Type B pancreatic cell (in vitro differentiated cells): ENCODE results near the gene CDK17. TPM values are rescaled to one million over a fixed set of nuclear protein-coding genes. Genes with fewer than 3 reads are reported as not detected.
"Not testable (repeated sequence)": the region's sequence is repeated elsewhere in the genome, so short reads cannot be mapped to it uniquely, and the experiment has no call there.

Source experiments
- DNase-seq: peaks from one replicate; pipeline ENCODE4 v3.0.0; 2021; ENCODE audit warnings: mixed read lengths; ENCODE audit not compliant: unreplicated experiment; ENCODE audit errors: extremely low spot score
- H3K27ac Mint-ChIP-seq: 2 replicates; pipeline ENCODE4 v1.8.0; 2021; ENCODE audit warnings: mild to moderate bottlenecking, mixed read lengths
- H3K27me3 Mint-ChIP-seq: 2 replicates; pipeline ENCODE4 v1.8.0; 2021; ENCODE audit warnings: mixed read lengths
- H3K36me3 Mint-ChIP-seq: 2 replicates; pipeline ENCODE4 v1.8.0; 2021; ENCODE audit warnings: mixed read lengths
- H3K4me1 Mint-ChIP-seq: one replicate; pipeline ENCODE4 v1.8.0; 2021; ENCODE audit warnings: mixed read lengths; ENCODE audit not compliant: unreplicated experiment
- H3K4me3 Mint-ChIP-seq: 2 replicates; pipeline ENCODE4 v1.8.0; 2021; ENCODE audit warnings: mild to moderate bottlenecking, mixed read lengths
- H3K9me3 Mint-ChIP-seq: 2 replicates; pipeline ENCODE4 v1.8.0; 2021; ENCODE audit warnings: mixed read lengths
- CTCF ChIP-seq: fragments of 200-600 bp; sonication (generic); conservative IDR thresholded peaks from 2 replicates; pipeline ENCODE4 v1.5.0; 2021; ENCODE audit warnings: antibody characterized with exemption, mild to moderate bottlenecking
- total RNA-seq: library from RNA; stranded (reverse); gene quantifications from 2 replicates; pipeline ENCODE4 v1.2.1, GENCODE V29; 2021; ENCODE audit warnings: low replicate concordance

Gene CDK17
- total RNA-seq, 1 donor from 2014 or later: 25.2 TPM

- no peaks in the 10 kb centered on the region for H3K27me3 Mint-ChIP-seq
- H3K27ac Mint-ChIP-seq: no peak overlapping the region
- peaks cover 24% of the 10 kb centered on the region for H3K36me3 Mint-ChIP-seq
- no peak for TF ChIP-seq CTCF
- no peaks in the 10 kb centered on the region for H3K4me1 Mint-ChIP-seq
- no peaks in the 10 kb centered on the region for H3K9me3 Mint-ChIP-seq
- no peak overlapping the region for H3K4me3 Mint-ChIP-seq
- DNase-seq: no peak
Measured at GRCh38 chr12:96321941-96322340, 78.3 kb downstream of the CDK17 start.

- not testable (repeated sequence) for H3K27me3 Mint-ChIP-seq
Measured at GRCh38 chr12:96317801-96318200, 82.4 kb downstream of the CDK17 start.

GRCh38 chr12:96315741-96316481 lies 84.3 kb downstream of the CDK17 start:
- not testable (repeated sequence) for H3K4me1 Mint-ChIP-seq, H3K27me3 Mint-ChIP-seq, H3K36me3 Mint-ChIP-seq, DNase-seq, H3K9me3 Mint-ChIP-seq
- Mint-ChIP-seq H3K27ac (peak overlapping the region; percentile 96), H3K4me3 (peak overlapping the region; percentile 93)
- peak; percentile 39 for TF ChIP-seq CTCF

More at GRCh38 chr12:96317801-96318200, 82.4 kb downstream of the CDK17 start:
- not testable (repeated sequence) for H3K27ac Mint-ChIP-seq, H3K4me3 Mint-ChIP-seq, DNase-seq, H3K9me3 Mint-ChIP-seq, H3K4me1 Mint-ChIP-seq
- H3K36me3 Mint-ChIP-seq: peaks cover 11% of the 10 kb centered on the region

GRCh38 chr12:96314723-96315122 lies 85.5 kb downstream of the CDK17 start:
- Mint-ChIP-seq H3K27me3 (no peaks in the 10 kb centered on the region), H3K36me3 (peaks cover 4% of the 10 kb centered on the region), H3K9me3 (no peaks in the 10 kb centered on the region), H3K4me1 (peaks cover 5% of the 10 kb centered on the region), H3K27ac (peak overlapping the region; percentile 21), H3K4me3 (no peak overlapping the region)
- TF ChIP-seq CTCF: no peak
- DNase-seq: no peak

- peaks cover 11% of the 10 kb centered on the region for H3K36me3 Mint-ChIP-seq
- no peaks in the 10 kb centered on the region for H3K27me3 Mint-ChIP-seq
- no peak for DNase-seq
- H3K4me3 Mint-ChIP-seq: no peak overlapping the region
- no peak overlapping the region for H3K27ac Mint-ChIP-seq
- TF ChIP-seq CTCF: no peak
- H3K4me1 Mint-ChIP-seq: peaks cover 5% of the 10 kb centered on the region
- H3K9me3 Mint-ChIP-seq: no peaks in the 10 kb centered on the region
Measured at GRCh38 chr12:96313606-96314005, 86.6 kb downstream of the CDK17 start.

GRCh38 chr12:96311191-96311590 lies 89.0 kb downstream of the CDK17 start:
- no peak overlapping the region for H3K27ac Mint-ChIP-seq
- no peaks in the 10 kb centered on the region for H3K27me3 Mint-ChIP-seq
- H3K4me1 Mint-ChIP-seq: peaks cover 5% of the 10 kb centered on the region
- H3K36me3 Mint-ChIP-seq: peaks cover 11% of the 10 kb centered on the region
- DNase-seq: no peak
- no peaks in the 10 kb centered on the region for H3K9me3 Mint-ChIP-seq
- H3K4me3 Mint-ChIP-seq: no peak overlapping the region
- TF ChIP-seq CTCF: no peak
